ENCODE measurements around the gene SERTAD3. TPM values are rescaled to one million over a fixed set of nuclear protein-coding genes. Genes with fewer than 3 reads are reported as not detected.

The SERTAD3 gene
- total and polyA plus RNA-seq, 2 donors (not counting 3 experiments of a cell fraction or from before 2014, with no cell fraction given) = 13.3 to 29.9 TPM

DNA sequence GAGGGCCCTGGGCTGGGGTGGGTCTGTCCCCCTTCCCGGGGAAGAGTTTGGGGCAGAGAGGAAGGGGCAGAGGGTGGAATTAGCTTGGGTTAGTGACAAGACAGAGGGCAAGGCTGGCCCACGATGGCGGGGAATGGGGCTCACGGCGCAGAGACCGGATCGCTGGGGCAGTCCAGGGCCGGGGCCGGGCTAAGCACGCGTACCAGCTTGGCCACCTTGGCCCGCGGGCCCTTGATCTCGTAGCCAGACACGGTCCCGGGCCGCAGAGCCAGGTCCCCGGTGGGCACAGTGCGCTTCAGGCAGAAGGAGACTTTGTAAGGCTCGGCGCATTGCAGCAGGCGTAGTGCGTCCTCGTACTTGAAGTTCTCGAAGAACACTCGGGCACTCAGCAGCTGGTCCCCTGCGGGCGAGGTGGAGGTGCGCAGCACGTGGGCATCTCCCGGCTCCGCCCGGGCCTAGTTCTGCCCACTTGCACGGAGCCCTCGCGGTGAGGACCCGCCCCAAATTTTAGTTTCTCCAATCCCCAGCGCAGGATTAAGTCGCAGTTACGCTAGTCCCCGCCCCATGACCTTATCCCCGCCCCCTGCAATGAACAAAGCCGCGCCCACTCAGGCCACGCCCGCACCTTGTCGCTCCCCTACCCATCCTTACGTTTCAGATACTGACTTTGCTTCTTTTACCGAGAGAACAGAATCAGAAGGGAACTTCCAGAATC is 45.6 kb downstream of the SERTAD3 start:
- no TSS peak for BruUV-seq (replicated peaks)
- TF ChIP-seq EZH2 (IDR thresholded peaks at IDR 0.05; ENCODE audit: borderline replicate concordance, low read depth, low read length, severe bottlenecking) (no peak), POLR2A (IDR thresholded peaks at IDR 0.05; ENCODE audit: low read depth, low read length) (no peak), POLR2AphosphoS5 (IDR thresholded peaks at IDR 0.05; ENCODE audit: insufficient read depth, low read depth, low read length) (no peak), GATA2 (IDR thresholded peaks at IDR 0.05; ENCODE audit: insufficient read depth, insufficient read length, low read depth, low read length) (no peak), JUN (IDR thresholded peaks at IDR 0.05; ENCODE audit: borderline replicate concordance, insufficient read depth, insufficient read length, low read depth) (no peak)
- TF ChIP-seq, protein P1, sequence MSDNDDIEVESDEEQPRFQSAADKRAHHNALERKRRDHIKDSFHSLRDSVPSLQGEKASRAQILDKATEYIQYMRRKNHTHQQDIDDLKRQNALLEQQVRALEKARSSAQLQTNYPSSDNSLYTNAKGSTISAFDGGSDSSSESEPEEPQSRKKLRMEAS (IDR thresholded peaks at IDR 0.05; ENCODE audit: insufficient read depth, insufficient read length) = no peak
- peak overlapping the region; percentile 28 for H3K4me2 ChIP-seq (ENCODE audit: insufficient read depth, low read length)

DNA sequence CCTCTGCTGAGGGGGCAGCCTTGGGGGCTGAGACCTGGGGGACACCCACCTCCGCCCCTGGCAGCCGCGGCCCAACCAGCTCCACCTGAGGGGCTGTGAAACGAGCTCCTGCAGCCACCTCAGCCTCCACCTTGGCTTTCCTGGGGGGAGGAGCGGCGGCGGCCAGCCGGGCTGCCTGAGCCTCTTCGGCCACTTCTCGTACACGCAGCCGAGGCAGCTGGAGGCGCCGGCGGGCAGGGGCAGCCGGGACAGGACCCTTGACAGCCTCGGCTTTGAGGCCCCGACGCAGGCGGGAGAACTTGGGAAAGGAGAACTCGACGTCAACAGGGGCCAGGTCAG is 46.6 kb downstream of the SERTAD3 start:
- no peaks in the 10 kb centered on the region for H3K27me3 ChIP-seq (ENCODE audit: control insufficient read depth in 2 of 2, insufficient read depth in 2 of 2, low read length in 2 of 2)
- dilution Hi-C loops (cut with MboI; ENCODE audit: extremely low pct_ligation_motif_present, low sequenced_read_pairs) = no loop called here
- no peak overlapping the region for H3K27ac ChIP-seq (ENCODE audit: insufficient read depth, low read depth, low read length)
- H3K4me3 ChIP-seq (replicated peaks in 1 of 3; ENCODE audit: insufficient read depth in 1 of 3, low read depth in 1 of 3, low read length in 3 of 3) = no peak overlapping the region
- no peak overlapping the region for H3K4me2 ChIP-seq (ENCODE audit: insufficient read depth, low read length)
- H3K79me2 ChIP-seq (ENCODE audit: control insufficient read depth, insufficient read depth, low read length) = no peaks in the 10 kb centered on the region
- no peaks in the 10 kb centered on the region for H3K9me3 ChIP-seq (replicated peaks; ENCODE audit: control insufficient read depth, insufficient read depth, low read length)
- no peak overlapping the region for H2AFZ ChIP-seq (ENCODE audit: low read depth, low read length)
- intact Hi-C loops (cut with micrococcal nuclease) = no loop called here
- no peaks in the 10 kb centered on the region for H3K36me3 ChIP-seq (ENCODE audit: control insufficient read depth in 2 of 2, extremely low read depth in 1 of 2, insufficient read depth in 2 of 2, low read length in 2 of 2)
- POLR2A ChIA-PET = no interaction called here
- H4K20me1 ChIP-seq (replicated peaks; ENCODE audit: control insufficient read depth, extremely low read depth, insufficient read depth, low read length) = no peaks in the 10 kb centered on the region
- FAIRE-seq (no peak), DNase-seq (ENCODE audit: low read depth, low spot score) (no peak)
- H3K9me1 ChIP-seq (replicated peaks; ENCODE audit: control insufficient read depth, extremely low read depth, insufficient read depth, low read length) = no peaks in the 10 kb centered on the region
- BruUV-seq (replicated peaks) = no TSS peak
- H3K4me1 ChIP-seq (ENCODE audit: control insufficient read depth, extremely low read depth, insufficient read depth, low read length) = no peaks in the 10 kb centered on the region
- TF ChIP-seq JUN (IDR thresholded peaks at IDR 0.05; ENCODE audit: borderline replicate concordance, insufficient read depth, insufficient read length, low read depth) = no peak
- TF ChIP-seq POLR2AphosphoS5 (IDR thresholded peaks at IDR 0.05; ENCODE audit: insufficient read depth, low read depth, low read length) = no peak
- no peak for TF ChIP-seq EZH2 (IDR thresholded peaks at IDR 0.05; ENCODE audit: borderline replicate concordance, low read depth, low read length, severe bottlenecking)
- TF ChIP-seq, protein P1 (IDR thresholded peaks at IDR 0.05; ENCODE audit: insufficient read depth, insufficient read length) = no peak
- no peak overlapping the region for H3K9ac ChIP-seq (replicated peaks; ENCODE audit: extremely low read depth, insufficient read depth, low read length)
- CTCF ChIA-PET = interaction anchor here (1.2 kb wide), 1 partner anchor 23 kb away, joined by 3 read pairs; no protein-coding TSS in a partner anchor

More for the DNA sequence above, 45.6 kb downstream of the SERTAD3 start:
- H4K20me1 ChIP-seq (replicated peaks; ENCODE audit: control insufficient read depth, extremely low read depth, insufficient read depth, low read length) = no peaks in the 10 kb centered on the region
- H2AFZ ChIP-seq (ENCODE audit: low read depth, low read length) = peak overlapping the region; percentile 85
- intact Hi-C loops (cut with micrococcal nuclease) (no loop called here), dilution Hi-C loops (cut with MboI; ENCODE audit: extremely low pct_ligation_motif_present, low sequenced_read_pairs) (no loop called here)
- H3K4me3 ChIP-seq (replicated peaks in 1 of 3; ENCODE audit: insufficient read depth in 1 of 3, low read depth in 1 of 3, low read length in 3 of 3) = no peak overlapping the region
- H3K27me3 ChIP-seq (ENCODE audit: control insufficient read depth in 2 of 2, insufficient read depth in 2 of 2, low read length in 2 of 2) = no peaks in the 10 kb centered on the region
- H3K4me1 ChIP-seq (ENCODE audit: control insufficient read depth, extremely low read depth, insufficient read depth, low read length) = peaks cover 2% of the 10 kb centered on the region
- H3K27ac ChIP-seq (ENCODE audit: insufficient read depth, low read depth, low read length) = no peak overlapping the region
- CTCF ChIA-PET = no interaction called here
- H3K79me2 ChIP-seq (ENCODE audit: control insufficient read depth, insufficient read depth, low read length) = no peaks in the 10 kb centered on the region
- DNase-seq (ENCODE audit: low read depth, low spot score) (peak; percentile 25), FAIRE-seq (peak; percentile 55)
- no peak overlapping the region for H3K9ac ChIP-seq (replicated peaks; ENCODE audit: extremely low read depth, insufficient read depth, low read length)
- H3K9me1 ChIP-seq (replicated peaks; ENCODE audit: control insufficient read depth, extremely low read depth, insufficient read depth, low read length) = no peaks in the 10 kb centered on the region
- no peaks in the 10 kb centered on the region for H3K9me3 ChIP-seq (replicated peaks; ENCODE audit: control insufficient read depth, insufficient read depth, low read length)
- POLR2A ChIA-PET = no interaction called here
- no peaks in the 10 kb centered on the region for H3K36me3 ChIP-seq (ENCODE audit: control insufficient read depth in 2 of 2, extremely low read depth in 1 of 2, insufficient read depth in 2 of 2, low read length in 2 of 2)

Measured in endothelial cell of umbilical vein (primary cell).